ENCODE measurements around the gene PDAP1. TPM values are rescaled to one million over a fixed set of nuclear protein-coding genes. Genes with fewer than 3 reads are reported as not detected.
A peak's percentile ranks its signal among the peaks of the same experiment; 100 is the strongest.

PDAP1 gene
- total RNA-seq, 1 experiment from 2014 or later, result 147 TPM

GRCh38 chr7:99403764-99404163 lies 4.6 kb downstream of the PDAP1 start:
- no peak overlapping the region for H3K27ac ChIP-seq (ENCODE audit: low read length)
- no peaks in the 10 kb centered on the region for H3K9me3 ChIP-seq (ENCODE audit: control insufficient read depth, insufficient read depth, low read depth, low read length)
- in situ Hi-C loops (cut with HindIII; ENCODE audit: low pct_unique_long_range_greater_than_20kb, low sequenced_read_pairs), result no loop called here
- no peak for ATAC-seq
- no peak for TF ChIP-seq REST (IDR thresholded peaks at IDR 0.05; ENCODE audit: insufficient read depth in 1 of 2, low read depth in 2 of 2, low read length in 1 of 2)
- peaks cover 12% of the 10 kb centered on the region for H3K36me3 ChIP-seq (ENCODE audit: control insufficient read depth, insufficient read depth, low read length)
- H3K4me1 ChIP-seq (ENCODE audit: control insufficient read depth, insufficient read depth, low read length), result peaks cover 17% of the 10 kb centered on the region
- H3K4me3 ChIP-seq (ENCODE audit: low read depth in 2 of 2, low read length in 2 of 2), result no peak overlapping the region
- CTCF ChIA-PET, result no interaction called here
- BruUV-seq (replicated peaks), result TSS peak; percentile 0
- DNase-seq (ENCODE audit: low read depth, low spot score), result no peak
- intact Hi-C loops (cut with micrococcal nuclease; ENCODE audit: unreplicated experiment), result no loop called here
- POLR2A ChIA-PET, result no interaction called here
- H3K27me3 ChIP-seq (ENCODE audit: control insufficient read depth, insufficient read depth, low read length), result no peaks in the 10 kb centered on the region

- intact Hi-C loops (cut with micrococcal nuclease; ENCODE audit: unreplicated experiment) (no loop called here), in situ Hi-C loops (cut with HindIII; ENCODE audit: low pct_unique_long_range_greater_than_20kb, low sequenced_read_pairs) (no loop called here)
- no peak overlapping the region for H3K4me3 ChIP-seq (ENCODE audit: low read depth in 2 of 2, low read length in 2 of 2)
- POLR2A ChIA-PET, result interaction anchor here (0.7 kb wide), 1 partner anchor 9 kb away, joined by 8 read pairs; no protein-coding TSS in a partner anchor
- ATAC-seq (no peak), DNase-seq (ENCODE audit: low read depth, low spot score) (no peak)
- TF ChIP-seq TCF7L2 (IDR thresholded peaks at IDR 0.05; ENCODE audit: low read depth, low read length), result no peak
- TF ChIP-seq CTCF (IDR thresholded peaks at IDR 0.05), result no peak
- no peak for TF ChIP-seq REST (IDR thresholded peaks at IDR 0.05; ENCODE audit: insufficient read depth in 1 of 2, low read depth in 2 of 2, low read length in 1 of 2)
- no peak for TF ChIP-seq SIN3A (IDR thresholded peaks at IDR 0.05; ENCODE audit: borderline replicate concordance, insufficient read depth, low read depth, low read length)
- TF ChIP-seq POLR2AphosphoS5 (IDR thresholded peaks at IDR 0.05; ENCODE audit: low read depth, low read length), result no peak
- CTCF ChIA-PET, result no interaction called here
- H3K27me3 ChIP-seq (ENCODE audit: control insufficient read depth, insufficient read depth, low read length), result no peaks in the 10 kb centered on the region
- H3K36me3 ChIP-seq (ENCODE audit: control insufficient read depth, insufficient read depth, low read length), result peaks cover 12% of the 10 kb centered on the region
- no peak overlapping the region for H3K27ac ChIP-seq (ENCODE audit: low read length)
- BruUV-seq (replicated peaks), result no TSS peak
- peaks cover 21% of the 10 kb centered on the region for H3K4me1 ChIP-seq (ENCODE audit: control insufficient read depth, insufficient read depth, low read length)
- H3K9me3 ChIP-seq (ENCODE audit: control insufficient read depth, insufficient read depth, low read depth, low read length), result no peaks in the 10 kb centered on the region
Observed at GRCh38 chr7:99402854-99403253, 5.5 kb downstream of the PDAP1 start.
